ENCODE measurements around the gene LTB4R. TPM values are rescaled to one million over a fixed set of nuclear protein-coding genes. Genes with fewer than 3 reads are reported as not detected.

LTB4R gene
- total RNA-seq, 1 experiment from 2014 or later, result 9.4 TPM

DNA sequence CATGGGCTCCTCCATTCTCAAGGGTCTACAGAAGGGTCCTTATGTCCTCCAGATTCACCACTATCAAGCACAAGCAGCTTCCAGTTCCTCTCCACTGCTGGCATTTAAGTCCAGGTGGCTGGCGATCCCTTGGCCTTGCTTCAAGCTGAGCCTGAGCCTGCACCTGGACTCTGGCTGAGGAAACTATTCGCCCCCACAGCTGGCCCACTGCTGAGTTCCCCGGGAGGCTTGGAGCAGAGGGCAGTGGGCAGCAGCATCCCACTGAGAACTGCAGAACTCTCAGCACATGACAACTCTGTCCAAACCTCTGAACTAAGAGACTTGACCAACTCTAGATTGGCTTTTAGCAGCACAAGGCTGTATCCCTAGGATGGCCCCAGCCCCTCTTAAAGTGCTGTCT is 28.6 kb upstream of the LTB4R start:
- no peaks in the 10 kb centered on the region for H3K4me1 Mint-ChIP-seq
- TF ChIP-seq, protein P1, sequence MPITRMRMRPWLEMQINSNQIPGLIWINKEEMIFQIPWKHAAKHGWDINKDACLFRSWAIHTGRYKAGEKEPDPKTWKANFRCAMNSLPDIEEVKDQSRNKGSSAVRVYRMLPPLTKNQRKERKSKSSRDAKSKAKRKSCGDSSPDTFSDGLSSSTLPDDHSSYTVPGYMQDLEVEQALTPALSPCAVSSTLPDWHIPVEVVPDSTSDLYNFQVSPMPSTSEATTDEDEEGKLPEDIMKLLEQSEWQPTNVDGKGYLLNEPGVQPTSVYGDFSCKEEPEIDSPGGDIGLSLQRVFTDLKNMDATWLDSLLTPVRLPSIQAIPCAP (CRISPR knock-in tag; IDR thresholded peaks at IDR 0.05), result no peak
- TF ChIP-seq PRRX2 (CRISPR knock-in tag; IDR thresholded peaks at IDR 0.05) (no peak), MLX (CRISPR knock-in tag; IDR thresholded peaks at IDR 0.05) (no peak)
- no peaks in the 10 kb centered on the region for H3K27me3 Mint-ChIP-seq (ENCODE audit: low read depth)
- no peaks in the 10 kb centered on the region for H3K9me3 Mint-ChIP-seq
- H3K4me3 Mint-ChIP-seq, result no peak overlapping the region
- ChIA-PET CTCF (interaction anchor here (1.1 to 2.8 kb wide), 6 partner anchors 9 to 46 kb away, joined by 3 to 15 read pairs (median 5); partner anchors contain the start of genes CIDEB, RABGGTA and TINF2), POLR2A (interaction anchor here (1.4 kb wide), 1 partner anchor 11 kb away, joined by 4 read pairs; the partner anchor contains the start of gene RABGGTA)
- H3K36me3 Mint-ChIP-seq, result no peaks in the 10 kb centered on the region
- no peak for DNase-seq (ENCODE audit: low spot score)
- no peak overlapping the region for H3K27ac Mint-ChIP-seq
- no peak for ATAC-seq

DNA sequence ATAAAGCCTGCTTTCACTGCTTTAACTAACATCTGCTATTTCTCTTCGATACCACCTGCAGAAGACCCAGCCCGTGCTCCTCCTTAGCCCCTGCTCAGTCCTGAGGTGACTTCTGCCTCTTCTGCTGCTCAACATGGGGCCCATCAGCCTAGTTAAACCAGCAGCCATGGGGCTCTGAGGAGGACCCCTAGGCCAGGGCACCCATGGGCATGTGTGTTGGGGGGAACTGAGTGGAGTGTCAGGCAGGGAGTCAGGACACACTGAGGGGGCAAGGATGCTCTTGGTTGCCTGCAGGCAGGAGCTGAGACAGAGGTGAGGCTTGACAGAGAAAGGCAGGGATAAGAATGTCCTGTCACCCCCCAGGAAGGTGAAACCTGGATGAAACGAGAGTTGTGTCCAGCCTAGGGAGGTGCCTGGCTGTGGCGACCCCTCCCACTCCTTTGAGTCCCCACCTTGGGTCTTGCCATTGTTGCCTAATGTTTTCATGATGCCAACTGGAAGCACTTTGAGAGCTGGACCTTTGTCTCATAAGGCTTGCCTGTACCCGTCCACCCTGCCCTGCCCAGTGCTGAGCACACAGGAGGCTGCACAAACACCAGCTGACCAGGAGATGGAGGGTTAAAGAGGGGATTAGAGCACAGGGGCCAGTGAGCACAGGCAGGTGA is 27.4 kb upstream of the LTB4R start:
- Mint-ChIP-seq H3K4me1 (no peaks in the 10 kb centered on the region), H3K4me3 (no peak overlapping the region), H3K9me3 (no peaks in the 10 kb centered on the region), H3K36me3 (no peaks in the 10 kb centered on the region), H3K27ac (no peak overlapping the region), H3K27me3 (ENCODE audit: low read depth) (no peaks in the 10 kb centered on the region)
- ChIA-PET POLR2A (no interaction called here), CTCF (interaction anchor here (1.3 to 2.8 kb wide), 5 partner anchors 8 to 42 kb away, joined by 4 to 15 read pairs (median 6); partner anchors contain the start of genes CIDEB, RABGGTA and TINF2)
- no peak for TF ChIP-seq OVOL2 (CRISPR knock-in tag; IDR thresholded peaks at IDR 0.05; ENCODE audit: borderline replicate concordance)
- TF ChIP-seq PREB (CRISPR knock-in tag; IDR thresholded peaks at IDR 0.05; ENCODE audit: borderline replicate concordance), result no peak
- TF ChIP-seq SMAD3 (CRISPR knock-in tag; IDR thresholded peaks at IDR 0.05; ENCODE audit: borderline replicate concordance), result no peak
- DNase-seq (ENCODE audit: low spot score) (no peak), ATAC-seq (no peak)

DNA sequence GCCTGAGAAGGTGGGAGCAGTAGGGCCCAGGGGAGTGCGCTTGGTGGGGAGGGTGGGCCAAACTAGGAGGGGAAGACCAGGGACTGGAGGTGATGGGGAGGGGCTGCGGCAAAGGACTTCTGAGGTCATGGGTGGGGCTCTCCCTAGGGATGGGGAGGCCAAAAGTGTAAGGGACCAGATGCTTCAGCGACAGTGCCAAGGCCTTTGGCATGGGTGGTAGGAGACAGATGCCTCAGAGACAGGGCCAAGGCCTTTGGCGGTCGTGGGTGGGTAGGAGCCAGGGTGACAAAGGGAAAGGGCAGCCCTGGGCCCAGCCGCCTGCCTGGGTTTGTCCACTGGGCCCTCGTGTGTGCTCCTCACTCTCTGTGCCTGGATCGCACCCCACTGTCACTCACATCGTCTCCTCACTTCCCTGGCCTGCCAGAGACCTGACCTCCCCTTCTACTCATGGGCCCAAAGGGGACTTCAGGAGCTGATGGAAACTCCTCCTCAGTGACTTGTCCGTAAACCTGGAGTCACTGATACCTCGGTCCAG is 26.7 kb upstream of the LTB4R start:
- POLR2A ChIA-PET, result no interaction called here
- no peak overlapping the region for H3K4me3 Mint-ChIP-seq
- TF ChIP-seq JAZF1 (CRISPR knock-in tag; IDR thresholded peaks at IDR 0.05), result no peak
- no peak for TF ChIP-seq KAT7 (CRISPR knock-in tag; IDR thresholded peaks at IDR 0.05; ENCODE audit: borderline replicate concordance)
- TF ChIP-seq PREB (CRISPR knock-in tag; IDR thresholded peaks at IDR 0.05; ENCODE audit: borderline replicate concordance), result no peak
- no peak for TF ChIP-seq NR3C1 (CRISPR knock-in tag; conservative IDR thresholded peaks at IDR 0.05; ENCODE audit: low read depth)
- TF ChIP-seq TEAD4 (CRISPR knock-in tag; IDR thresholded peaks at IDR 0.05), result no peak
- no peak for TF ChIP-seq IRF2 (CRISPR knock-in tag; IDR thresholded peaks at IDR 0.05; ENCODE audit: borderline replicate concordance, low read depth)
- TF ChIP-seq CREM (CRISPR knock-in tag; IDR thresholded peaks at IDR 0.05), result no peak
- TF ChIP-seq FOXJ3 (CRISPR knock-in tag; IDR thresholded peaks at IDR 0.05; ENCODE audit: borderline replicate concordance), result no peak

DNA sequence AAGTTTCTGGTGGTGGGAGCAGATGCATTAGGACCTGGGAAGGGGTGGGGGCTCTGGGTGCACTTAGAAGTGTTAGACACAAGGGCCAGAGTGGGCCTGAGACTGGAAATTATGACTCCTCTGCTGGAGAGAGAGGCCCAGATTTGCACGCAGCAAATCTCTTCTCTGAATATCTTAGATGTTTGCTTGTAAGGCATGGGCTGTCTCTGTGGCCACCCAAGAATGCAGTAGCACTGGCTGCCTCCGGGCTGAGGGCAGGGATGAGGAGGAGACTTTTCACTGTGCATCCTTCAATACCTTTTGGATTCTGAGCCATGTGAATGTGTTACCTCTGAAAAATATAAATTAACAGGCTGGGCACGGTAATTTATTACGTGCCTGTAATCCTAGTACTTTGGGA is 26.0 kb upstream of the LTB4R start:
- no peak overlapping the region for H3K4me3 Mint-ChIP-seq
- no peak for TF ChIP-seq JAZF1 (CRISPR knock-in tag; IDR thresholded peaks at IDR 0.05)
- TF ChIP-seq CBFB (CRISPR knock-in tag; IDR thresholded peaks at IDR 0.05; ENCODE audit: low read depth), result no peak
- TF ChIP-seq SP1 (CRISPR knock-in tag; conservative IDR thresholded peaks at IDR 0.05), result no peak
- no peak for TF ChIP-seq AFF4 (CRISPR knock-in tag; IDR thresholded peaks at IDR 0.05; ENCODE audit: borderline replicate concordance)
- no peak for TF ChIP-seq NR2C2 (CRISPR knock-in tag; IDR thresholded peaks at IDR 0.05)
- no peak overlapping the region for H3K27ac Mint-ChIP-seq
- ChIA-PET POLR2A (no interaction called here), CTCF (interaction anchor here (0.7 to 1.8 kb wide), 2 partner anchors 12 to 121 kb away, joined by 3 to 7 read pairs; no protein-coding TSS in a partner anchor)
- no peaks in the 10 kb centered on the region for H3K27me3 Mint-ChIP-seq (ENCODE audit: low read depth)
- H3K36me3 Mint-ChIP-seq, result no peaks in the 10 kb centered on the region
- H3K9me3 Mint-ChIP-seq, result no peaks in the 10 kb centered on the region
- DNase-seq (ENCODE audit: low spot score) (no peak), ATAC-seq (no peak)
- no peaks in the 10 kb centered on the region for H3K4me1 Mint-ChIP-seq

More for the DNA sequence above, 26.7 kb upstream of the LTB4R start:
- no peak for DNase-seq (ENCODE audit: low spot score)
- Mint-ChIP-seq H3K4me1 (no peaks in the 10 kb centered on the region), H3K9me3 (no peaks in the 10 kb centered on the region), H3K27me3 (ENCODE audit: low read depth) (no peaks in the 10 kb centered on the region), H3K27ac (no peak overlapping the region; the same call in 1 of the 2 replicates), H3K36me3 (no peaks in the 10 kb centered on the region)
- no peak for ATAC-seq
- CTCF ChIA-PET, result interaction anchor here (1.3 to 1.8 kb wide), 3 partner anchors 9 to 14 kb away, joined by 5 to 7 read pairs (median 6); partner anchors contain the start of gene RABGGTA

Measured in WTC11 (cell line).